PFSK-1 (cell line): ENCODE data around the gene PNISR.

Source experiments
- FOXP2 ChIP-seq: optimal IDR thresholded peaks from 2 replicates; pipeline ENCODE3; 2011; ENCODE audit warnings: borderline replicate concordance, control low read depth, inconsistent platforms; ENCODE audit not compliant: insufficient read depth; ENCODE audit errors: extremely low read length, extremely low read depth
- POLR2AphosphoS5 ChIP-seq: IDR thresholded peaks from 2 replicates; pipeline ENCODE4 v1.6.1; 2012; ENCODE audit warnings: low read depth, mild to moderate bottlenecking, control low read depth, low read length, moderate library complexity
- SIN3A ChIP-seq: IDR thresholded peaks from 2 replicates; pipeline ENCODE4 v1.6.1; 2012; ENCODE audit warnings: mild to moderate bottlenecking, low read length, moderate library complexity, borderline replicate concordance; ENCODE audit not compliant: insufficient read depth
- TAF1 ChIP-seq: IDR thresholded peaks from 2 replicates; pipeline ENCODE4 v1.6.1; 2012; ENCODE audit warnings: low read length, control low read depth, borderline replicate concordance; ENCODE audit not compliant: insufficient read depth
- TF ChIP-seq, protein P1 (sequence below), 2 experiments: IDR thresholded peaks; 2 replicates each; pipeline versions ENCODE4 v1.6.1 to v1.8.0; 2011 to 2012; ENCODE audit warnings: low read depth in 2 of 2, low read length in 2 of 2, control low read depth in 1 of 2, inconsistent platforms in 1 of 2, mild to moderate bottlenecking in 1 of 2, moderate library complexity in 1 of 2; ENCODE audit not compliant: insufficient read depth in 1 of 2

The PNISR gene

DNA sequence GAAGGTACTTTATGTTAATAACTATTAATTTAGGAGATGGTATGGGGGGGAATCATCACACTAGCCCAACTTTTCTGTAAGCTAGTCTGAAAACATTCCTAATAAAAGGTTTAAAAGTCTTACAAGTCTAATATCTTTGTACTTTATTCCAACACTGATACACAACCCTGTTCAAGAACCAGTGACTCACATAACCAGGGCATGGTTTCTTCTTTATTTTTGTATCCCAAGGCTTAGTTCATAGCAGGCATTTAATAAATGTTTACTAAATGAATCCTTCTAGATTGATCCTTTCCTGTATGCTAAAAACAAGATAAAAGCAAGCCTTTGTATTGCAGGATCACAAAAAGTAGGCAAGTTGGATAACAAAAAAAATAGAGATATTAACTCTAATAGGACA lies 9.7 kb downstream of the PNISR start:
- TF ChIP-seq TAF1 (no peak), SIN3A (no peak)

DNA sequence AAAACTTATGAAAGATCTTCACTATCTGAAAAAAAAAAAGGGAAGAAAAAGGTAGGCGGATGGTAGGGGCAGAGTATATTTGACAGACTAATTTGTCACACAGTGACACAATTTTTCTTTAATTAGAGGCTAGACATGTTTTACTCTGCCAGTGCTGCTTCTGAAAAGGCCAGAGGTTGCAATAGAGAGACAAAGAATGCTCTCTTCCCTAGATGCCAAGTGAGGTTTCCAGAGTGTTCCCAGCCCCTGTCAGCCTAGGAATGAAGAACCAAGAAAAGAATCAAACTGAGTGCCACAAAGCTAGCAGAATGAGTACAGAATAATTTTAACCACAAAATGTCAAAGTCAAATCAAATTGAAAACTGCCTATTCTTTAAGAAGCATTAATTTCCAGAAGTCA lies 13.0 kb downstream of the PNISR start:
- TF ChIP-seq POLR2AphosphoS5, result no peak
- TF ChIP-seq, protein P1, sequence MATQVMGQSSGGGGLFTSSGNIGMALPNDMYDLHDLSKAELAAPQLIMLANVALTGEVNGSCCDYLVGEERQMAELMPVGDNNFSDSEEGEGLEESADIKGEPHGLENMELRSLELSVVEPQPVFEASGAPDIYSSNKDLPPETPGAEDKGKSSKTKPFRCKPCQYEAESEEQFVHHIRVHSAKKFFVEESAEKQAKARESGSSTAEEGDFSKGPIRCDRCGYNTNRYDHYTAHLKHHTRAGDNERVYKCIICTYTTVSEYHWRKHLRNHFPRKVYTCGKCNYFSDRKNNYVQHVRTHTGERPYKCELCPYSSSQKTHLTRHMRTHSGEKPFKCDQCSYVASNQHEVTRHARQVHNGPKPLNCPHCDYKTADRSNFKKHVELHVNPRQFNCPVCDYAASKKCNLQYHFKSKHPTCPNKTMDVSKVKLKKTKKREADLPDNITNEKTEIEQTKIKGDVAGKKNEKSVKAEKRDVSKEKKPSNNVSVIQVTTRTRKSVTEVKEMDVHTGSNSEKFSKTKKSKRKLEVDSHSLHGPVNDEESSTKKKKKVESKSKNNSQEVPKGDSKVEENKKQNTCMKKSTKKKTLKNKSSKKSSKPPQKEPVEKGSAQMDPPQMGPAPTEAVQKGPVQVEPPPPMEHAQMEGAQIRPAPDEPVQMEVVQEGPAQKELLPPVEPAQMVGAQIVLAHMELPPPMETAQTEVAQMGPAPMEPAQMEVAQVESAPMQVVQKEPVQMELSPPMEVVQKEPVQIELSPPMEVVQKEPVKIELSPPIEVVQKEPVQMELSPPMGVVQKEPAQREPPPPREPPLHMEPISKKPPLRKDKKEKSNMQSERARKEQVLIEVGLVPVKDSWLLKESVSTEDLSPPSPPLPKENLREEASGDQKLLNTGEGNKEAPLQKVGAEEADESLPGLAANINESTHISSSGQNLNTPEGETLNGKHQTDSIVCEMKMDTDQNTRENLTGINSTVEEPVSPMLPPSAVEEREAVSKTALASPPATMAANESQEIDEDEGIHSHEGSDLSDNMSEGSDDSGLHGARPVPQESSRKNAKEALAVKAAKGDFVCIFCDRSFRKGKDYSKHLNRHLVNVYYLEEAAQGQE (IDR thresholded peaks at IDR 0.05; ENCODE audit: insufficient read depth in 1 of 2, low read depth in 2 of 2, low read length in 2 of 2), result no peak
- TF ChIP-seq TAF1, result no peak
- TF ChIP-seq SIN3A, result no peak
- no peak for TF ChIP-seq FOXP2

DNA sequence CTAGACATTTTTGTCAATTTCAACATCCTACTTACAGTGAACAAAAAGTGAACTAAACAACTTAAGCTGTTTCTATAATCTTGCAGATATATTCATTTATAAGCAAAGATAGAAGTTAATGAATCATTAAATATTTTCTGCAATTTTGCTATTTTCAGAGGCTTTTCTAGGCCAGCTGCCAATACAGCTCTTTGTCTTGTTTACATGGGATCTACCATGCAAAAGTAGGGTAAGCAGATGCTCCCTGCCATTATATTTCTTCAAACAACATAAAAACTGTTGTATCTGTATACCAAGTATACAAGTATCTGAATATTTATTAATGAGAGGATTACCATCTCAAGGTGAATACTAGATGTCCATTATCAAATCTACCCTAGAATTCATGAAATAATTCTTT lies 15.4 kb downstream of the PNISR start:
- TF ChIP-seq SIN3A (no peak), POLR2AphosphoS5 (no peak), FOXP2 (no peak), TAF1 (no peak)
- TF ChIP-seq, protein P1 (IDR thresholded peaks at IDR 0.05; ENCODE audit: insufficient read depth in 1 of 2, low read depth in 2 of 2, low read length in 2 of 2), result no peak

DNA sequence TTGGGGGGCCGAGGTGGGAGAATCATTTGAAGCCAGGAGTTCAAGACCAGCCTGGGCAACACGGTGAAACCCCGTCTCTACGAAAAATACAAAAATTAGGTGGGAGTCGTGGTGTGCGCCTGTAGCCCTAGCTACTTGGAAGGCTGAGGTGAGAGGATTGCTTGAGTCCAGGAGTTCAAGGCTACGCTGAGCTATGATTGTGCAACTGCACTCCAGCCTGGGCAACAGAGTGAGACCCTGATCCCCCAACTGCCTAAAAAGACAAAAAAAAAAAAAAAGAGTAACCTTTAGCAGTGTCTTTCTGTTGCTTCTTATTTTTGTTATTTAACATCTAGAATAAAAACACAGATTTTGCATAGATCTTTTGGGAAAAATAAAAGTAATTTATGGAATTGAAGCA lies 18.0 kb downstream of the PNISR start:
- TF ChIP-seq, protein P1 (IDR thresholded peaks at IDR 0.05; ENCODE audit: insufficient read depth in 1 of 2, low read depth in 2 of 2, low read length in 2 of 2), result no peak
- TF ChIP-seq POLR2AphosphoS5, result no peak
- TF ChIP-seq SIN3A, result no peak
- no peak for TF ChIP-seq FOXP2
- no peak for TF ChIP-seq TAF1

DNA sequence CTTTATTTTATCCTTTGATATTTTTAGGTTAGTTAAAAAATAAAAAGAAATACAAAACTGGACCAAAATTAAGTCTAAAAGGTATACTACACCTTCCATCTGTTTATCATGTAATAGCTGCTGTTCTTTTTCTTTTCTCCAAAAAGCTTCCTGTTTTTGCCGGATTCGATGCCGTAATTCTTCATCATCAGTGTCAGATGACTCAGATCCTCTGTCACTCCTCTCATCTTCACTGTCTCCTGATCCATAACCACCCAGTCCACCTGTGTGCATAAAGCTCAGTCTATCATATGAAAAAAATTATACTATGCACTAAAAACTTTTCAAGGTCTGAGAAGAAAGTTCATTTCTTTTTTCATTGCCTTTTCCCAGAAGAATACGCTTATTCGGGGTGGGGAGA lies 22.7 kb downstream of the PNISR start:
- TF ChIP-seq, protein P1 (IDR thresholded peaks at IDR 0.05; ENCODE audit: insufficient read depth in 1 of 2, low read depth in 2 of 2, low read length in 2 of 2), result no peak
- no peak for TF ChIP-seq TAF1
- TF ChIP-seq SIN3A, result no peak
- no peak for TF ChIP-seq FOXP2
- TF ChIP-seq POLR2AphosphoS5, result no peak

DNA sequence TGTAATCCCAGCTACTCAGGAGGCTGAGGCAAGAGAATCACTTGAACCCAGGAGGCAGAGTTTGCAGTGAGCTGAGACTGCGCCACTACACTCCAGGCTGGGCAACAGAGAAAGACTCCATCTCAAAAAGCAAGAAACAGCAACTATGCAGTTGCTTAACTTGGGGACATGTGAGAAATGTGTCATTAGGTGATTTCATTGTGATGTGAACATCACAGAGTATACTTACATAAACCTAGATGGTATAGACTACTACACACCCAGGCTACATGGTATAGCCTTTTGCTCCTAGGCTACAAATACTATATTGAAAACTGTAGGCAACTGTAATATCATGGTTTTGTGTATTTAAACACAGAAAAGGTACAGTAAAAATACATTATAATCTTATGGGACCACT lies 27.8 kb downstream of the PNISR start:
- TF ChIP-seq, protein P1 (IDR thresholded peaks at IDR 0.05; ENCODE audit: insufficient read depth in 1 of 2, low read depth in 2 of 2, low read length in 2 of 2), result no peak
- no peak for TF ChIP-seq SIN3A
- no peak for TF ChIP-seq FOXP2
- TF ChIP-seq TAF1, result no peak
- TF ChIP-seq POLR2AphosphoS5, result no peak
